H1 (cell line): ENCODE results near the gene ENOX2. TPM values are rescaled to one million over a fixed set of nuclear protein-coding genes. Genes with fewer than 3 reads are reported as not detected.

Experiments used
- CTCF ChIA-PET: fragments of 300-600 bp; sonication (Branson Sonifier 250); formaldehyde crosslinking; loops from one replicate; lab custom pipeline; 2021; ENCODE audit not compliant: partially characterized antibody; lab: Charles Lee
- POLR2A ChIA-PET: fragments of 300-600 bp; sonication (Branson Sonifier 250); formaldehyde crosslinking; loops from one replicate; lab custom pipeline; 2021; ENCODE audit warnings: inconsistent platforms; ENCODE audit not compliant: partially characterized antibody; lab: Charles Lee
- DNase-seq, 2 experiments: peaks; one replicate each; pipeline versions ENCODE4 v3.0.0 to v3.0.0-alpha.2; 2010 to 2022; ENCODE audit warnings: low spot score in 2 of 2, low read depth in 1 of 2, mixed read lengths in 1 of 2
- FAIRE-seq: peaks from 2 replicates; lab custom pipeline; 2011; peaks lifted over from hg19 to GRCh38; lab: Jason Lieb, UNC
- H2AFZ ChIP-seq: 2 replicates; pipeline ENCODE4 v1.8.1; 2012; ENCODE audit warnings: low read length, inconsistent platforms
- H2AK5ac ChIP-seq: 2 replicates; pipeline ENCODE4 v1.6.1; 2013; ENCODE audit warnings: low read depth, low read length
- H2BK120ac ChIP-seq: replicated peaks from 2 replicates; pipeline ENCODE3; 2013; ENCODE audit warnings: low read depth, low read length, inconsistent platforms
- H2BK12ac ChIP-seq: 2 replicates; pipeline ENCODE4 v1.6.1; 2013; ENCODE audit warnings: low read depth, low read length
- H2BK15ac ChIP-seq: 2 replicates; pipeline ENCODE4 v1.6.1; 2013; ENCODE audit warnings: low read length
- H2BK20ac ChIP-seq: 2 replicates; pipeline ENCODE4 v1.6.1; 2013; ENCODE audit warnings: low read length
- H2BK5ac ChIP-seq: 2 replicates; pipeline ENCODE4 v1.6.1; 2013; ENCODE audit warnings: low read depth, low read length
- H3K14ac ChIP-seq: 2 replicates; pipeline ENCODE4 v1.6.1; 2013; ENCODE audit warnings: inconsistent platforms; ENCODE audit not compliant: insufficient read length
- H3K18ac ChIP-seq: 2 replicates; pipeline ENCODE4 v1.6.1; 2013; ENCODE audit warnings: low read length; ENCODE audit errors: extremely low read depth
- H3K23ac ChIP-seq: 2 replicates; pipeline ENCODE4 v1.6.1; 2013; ENCODE audit warnings: inconsistent platforms; ENCODE audit not compliant: insufficient read length
- H3K23me2 ChIP-seq: 2 replicates; pipeline ENCODE4 v1.6.1; 2013; ENCODE audit warnings: low read depth, low read length
- H3K27ac ChIP-seq: 2 replicates; pipeline ENCODE4 v1.6.1; 2011; ENCODE audit warnings: low read depth, low read length, inconsistent platforms
- H3K27me3 ChIP-seq, 4 experiments: replicated peaks in 1 of 4; 1 replicate in 1 of 4; 2 replicates in 3 of 4; pipeline versions ENCODE4 v1.6.1 to v1.8.1; 2011 to 2013; ENCODE audit warnings: low read length in 3 of 4, mild to moderate bottlenecking in 3 of 4, inconsistent platforms in 2 of 4, mixed read lengths in 2 of 4, moderate library complexity in 1 of 4; ENCODE audit not compliant: control insufficient read depth in 3 of 4, insufficient read depth in 3 of 4; ENCODE audit errors: extremely low read depth in 1 of 4
- H3K36me3 ChIP-seq, 4 experiments: 2 replicates each; pipeline versions ENCODE4 v1.6.1 to v1.8.1; 2011 to 2013; ENCODE audit warnings: mild to moderate bottlenecking in 4 of 4, low read length in 3 of 4, moderate library complexity in 2 of 4, control low read depth in 1 of 4, inconsistent platforms in 1 of 4; ENCODE audit not compliant: insufficient read depth in 4 of 4, control insufficient read depth in 2 of 4
- H3K4ac ChIP-seq: replicated peaks from 2 replicates; pipeline ENCODE3; 2013; ENCODE audit warnings: low read length, low read depth, mixed read lengths, inconsistent platforms; ENCODE audit not compliant: insufficient read length
- H3K4me1 ChIP-seq, 4 experiments: replicated peaks in 1 of 4; 1 replicate in 1 of 4; 2 replicates in 3 of 4; pipeline versions ENCODE4 v1.6.1 to v1.8.1; 2011 to 2013; ENCODE audit warnings: low read length in 3 of 4, inconsistent platforms in 2 of 4, mixed read lengths in 1 of 4; ENCODE audit not compliant: insufficient read depth in 4 of 4, control insufficient read depth in 3 of 4
- H3K4me2 ChIP-seq, 2 experiments: 2 replicates each; pipeline versions ENCODE4 v1.6.1 to v1.8.1; 2011 to 2013; ENCODE audit warnings: low read depth in 2 of 2, low read length in 2 of 2, control low read depth in 1 of 2, inconsistent platforms in 1 of 2, mild to moderate bottlenecking in 1 of 2; ENCODE audit not compliant: insufficient read depth in 1 of 2
- H3K4me3 ChIP-seq, 4 experiments: fragments of 200-600, 300-600 bp in 1 of 4; sonication (generic), shearing (Covaris generic), sonication (Bioruptor Twin) in 1 of 4; 2 replicates each; pipeline versions ENCODE4 v1.5.1 to v1.8.1; 2011 to 2016; ENCODE audit warnings: low read length in 4 of 4, low read depth in 3 of 4, control low read depth in 2 of 4, inconsistent platforms in 2 of 4, mild to moderate bottlenecking in 2 of 4, mixed read lengths in 1 of 4, moderate library complexity in 1 of 4; ENCODE audit not compliant: insufficient read depth in 2 of 4; ENCODE audit errors: extremely low read depth in 1 of 4
- H3K56ac ChIP-seq: replicated peaks from 2 replicates; pipeline ENCODE3; 2013; ENCODE audit warnings: low read depth, mild to moderate bottlenecking, mixed read lengths, low read length, inconsistent platforms; ENCODE audit not compliant: insufficient read length
- H3K79me1 ChIP-seq: 2 replicates; pipeline ENCODE4 v1.6.1; 2013; ENCODE audit warnings: low read depth, low read length, control low read depth
- H3K79me2 ChIP-seq, 2 experiments: 2 replicates each; pipeline versions ENCODE4 v1.6.1 to v1.8.1; 2012 to 2013; ENCODE audit warnings: low read length in 2 of 2, mild to moderate bottlenecking in 2 of 2, inconsistent platforms in 1 of 2; ENCODE audit not compliant: insufficient read depth in 2 of 2, control insufficient read depth in 1 of 2
- H3K9ac ChIP-seq, 4 experiments: replicated peaks in 1 of 4; 1 replicate in 1 of 4; 2 replicates in 3 of 4; pipeline versions ENCODE4 v1.6.1 to v1.8.1; 2011 to 2013; ENCODE audit warnings: low read depth in 3 of 4, low read length in 3 of 4, control low read depth in 2 of 4, mild to moderate bottlenecking in 2 of 4, moderate library complexity in 2 of 4, inconsistent platforms in 1 of 4; ENCODE audit errors: extremely low read depth in 1 of 4
- H3K9me3 ChIP-seq, 2 experiments: 2 replicates each; pipeline versions ENCODE4 v1.6.1 to v1.8.1; 2012 to 2013; ENCODE audit warnings: mild to moderate bottlenecking in 2 of 2, moderate library complexity in 2 of 2, control low read depth in 1 of 2, inconsistent platforms in 1 of 2, low read depth in 1 of 2, low read length in 1 of 2, mixed read lengths in 1 of 2; ENCODE audit not compliant: insufficient read depth in 2 of 2
- H4K20me1 ChIP-seq, 2 experiments: replicated peaks in 1 of 2; 2 replicates each; pipeline versions ENCODE3 to v1.8.1; 2011 to 2013; ENCODE audit warnings: inconsistent platforms in 2 of 2, low read length in 2 of 2, mild to moderate bottlenecking in 1 of 2; ENCODE audit not compliant: insufficient read depth in 2 of 2, control insufficient read depth in 1 of 2
- H4K5ac ChIP-seq: 2 replicates; pipeline ENCODE4 v1.6.1; 2013; ENCODE audit warnings: low read length, low read depth, mixed read lengths, inconsistent platforms; ENCODE audit not compliant: insufficient read length
- H4K8ac ChIP-seq: 2 replicates; pipeline ENCODE4 v1.8.0; 2013; ENCODE audit warnings: mild to moderate bottlenecking, moderate library complexity, low read length, inconsistent platforms; ENCODE audit not compliant: insufficient read depth; ENCODE audit errors: extremely low read depth
- H4K91ac ChIP-seq: replicated peaks from 2 replicates; pipeline ENCODE3; 2013; ENCODE audit warnings: low read length, mixed read lengths, inconsistent platforms; ENCODE audit not compliant: insufficient read length
- BCL11A ChIP-seq, 2 experiments: IDR thresholded peaks; one replicate each; pipeline ENCODE4 v1.6.1; 2011; ENCODE audit warnings: low read depth in 2 of 2, low read length in 2 of 2, mild to moderate bottlenecking in 2 of 2
- CBX8 ChIP-seq: fragments of 300-800, 300-1000 bp; sonication (generic); IDR thresholded peaks from 2 replicates; pipeline ENCODE4 v1.7.1; 2016; ENCODE audit warnings: low read depth, low read length, borderline replicate concordance
- CHD1 ChIP-seq: IDR thresholded peaks from 2 replicates; pipeline ENCODE4 v1.6.1; 2012; ENCODE audit warnings: low read depth, low read length, improper control_type of control experiment
- JUND ChIP-seq: IDR thresholded peaks from 2 replicates; pipeline ENCODE4 v1.6.1; 2011; ENCODE audit warnings: mild to moderate bottlenecking, improper control_type of control experiment, low read length
- RBBP5 ChIP-seq: IDR thresholded peaks from 2 replicates; pipeline ENCODE4 v1.7.1; 2012; ENCODE audit warnings: low read depth, mild to moderate bottlenecking, inconsistent platforms, low read length, moderate library complexity, borderline replicate concordance
- SAP30 ChIP-seq: fragments of 300-600 bp; sonication (generic); IDR thresholded peaks from 2 replicates; pipeline ENCODE4 v1.7.1; 2012; ENCODE audit warnings: low read length, moderate library complexity, mild to moderate bottlenecking, inconsistent platforms; ENCODE audit not compliant: insufficient read depth, insufficient replicate concordance
- SRF ChIP-seq: IDR thresholded peaks from 2 replicates; pipeline ENCODE4 v1.6.1; 2011; ENCODE audit warnings: mild to moderate bottlenecking, low read depth, low read length, moderate library complexity
- TAF1 ChIP-seq: IDR thresholded peaks from 2 replicates; pipeline ENCODE4 v1.6.1; 2011; ENCODE audit warnings: mild to moderate bottlenecking, low read depth, low read length
- WGBS, 2 experiments: shearing (Covaris generic) in 1 of 2; methylation state at CpG; one replicate each; pipeline versions ENCODE4 v1.1.6 to v1.1.7; 2013 to 2015; ENCODE audit warnings: low lambda C conversion rate in 2 of 2, mixed read lengths in 2 of 2, inconsistent platforms in 1 of 2, low coverage in 1 of 2, missing lambda C conversion rate in 1 of 2; ENCODE audit not compliant: insufficient replicate concordance in 2 of 2, insufficient coverage in 1 of 2, insufficient read length in 1 of 2; ENCODE audit errors: extremely low coverage in 1 of 2, missing lambda C conversion rate in 1 of 2; 5-methylcytosine and 5-hydroxymethylcytosine counted together
- polyA plus RNA-seq, 7 experiments: library from polyadenylated mRNA; depleted of rRNA in 3 of 7; stranded (reverse) in 5 of 7; unstranded in 2 of 7; fragments of >200 nt in 5 of 7; fragments of 200-250 nt in 2 of 7; gene quantifications; 1 replicate in 5 of 7; 2 replicates in 1 of 7; 4 replicates in 1 of 7; pipeline versions ENCODE4 v1.2.1 to v1.2.3, GENCODE V29; 2011 to 2013; ENCODE audit warnings: missing spikeins in 2 of 7, mixed read lengths in 2 of 7
- total RNA-seq: library from RNA; stranded (reverse); fragmentation: NEBNext Ultra II Directional; extraction: Animal tissue kit (Norgen Biotek cat#: 25700); gene quantifications from 2 replicates; pipeline ENCODE4 v1.2.1, GENCODE V29; 2021

Gene ENOX2
- total and polyA plus RNA-seq, 2 of the 8 experiments (the other 6 are each of a cell fraction or from before 2014, with no cell fraction given), result 4.5 to 12.3 TPM

- ChIA-PET CTCF (interaction anchor here (0.7 kb wide), 1 partner anchor 858 kb away, joined by 3 read pairs; no protein-coding TSS in a partner anchor), POLR2A (no interaction called here)
- FAIRE-seq, result no peak
- Histone ChIP-seq H3K23ac (no peak overlapping the region), H3K79me2 (no peaks in the 10 kb centered on the region), H3K4me3 (no peak overlapping the region), H3K27ac (no peak overlapping the region), H3K23me2 (no peaks in the 10 kb centered on the region), H3K36me3 (no peaks in the 10 kb centered on the region), H3K9ac (no peak overlapping the region), H3K14ac (no peak overlapping the region), H4K20me1 (no peaks in the 10 kb centered on the region), H2BK12ac (no peak overlapping the region), H4K8ac (no peak overlapping the region), H3K4ac (no peak overlapping the region), H4K5ac (no peak overlapping the region), H2BK20ac (no peak overlapping the region), H3K18ac (no peak overlapping the region), H3K4me1 (no peaks in the 10 kb centered on the region), H3K9me3 (no peaks in the 10 kb centered on the region), H2BK5ac (no peak overlapping the region), H2BK15ac (no peak overlapping the region), H2AK5ac (no peak overlapping the region), H2BK120ac (no peak overlapping the region), H3K27me3 (no peaks in the 10 kb centered on the region), H3K4me2 (no peak overlapping the region), H3K56ac (no peak overlapping the region), H4K91ac (no peak overlapping the region), H2AFZ (no peak overlapping the region), H3K79me1 (no peaks in the 10 kb centered on the region)
- 79% methylated on average over 5 of the region's 5 CpGs; no CpG with 5 or more reads in 1 of the 2 experiments for WGBS, 2 experiments
- no peak for DNase-seq
- TF ChIP-seq JUND (no peak), TAF1 (no peak), CBX8 (no peak), RBBP5 (no peak), BCL11A (IDR thresholded peaks at IDR 0.05; ENCODE audit: low read depth in 2 of 2, low read length in 2 of 2) (no peak), CHD1 (no peak), SRF (no peak), SAP30 (no peak)
Observed at GRCh38 chrX:130885996-130886395, 17.0 kb downstream of the ENOX2 start.
